ENCODE measurements around the gene DAB2IP.

The DAB2IP gene

GRCh38 chr9:121666294-121666693, 14.9 kb downstream of the DAB2IP start:
- no peak for DNase-seq

GRCh38 chr9:121667214-121667613, 15.8 kb downstream of the DAB2IP start:
- DNase-seq: no peak

GRCh38 chr9:121667890-121668289, 16.5 kb downstream of the DAB2IP start:
- DNase-seq: no peak

GRCh38 chr9:121670431-121670830, 19.0 kb downstream of the DAB2IP start:
- no peak for DNase-seq

- no peak for DNase-seq
Observed at GRCh38 chr9:121671612-121672155, 20.2 kb downstream of the DAB2IP start.

GRCh38 chr9:121672213-121672612, 20.8 kb downstream of the DAB2IP start:
- no peak for DNase-seq

- DNase-seq: no peak
Observed at GRCh38 chr9:121672986-121673385, 21.6 kb downstream of the DAB2IP start.

- no peak for DNase-seq
Observed at GRCh38 chr9:121673576-121673975, 22.1 kb downstream of the DAB2IP start.

- no peak for DNase-seq
Observed at GRCh38 chr9:121674017-121674416, 22.6 kb downstream of the DAB2IP start.

GRCh38 chr9:121674952-121675351, 23.5 kb downstream of the DAB2IP start:
- DNase-seq: peak; percentile 53

GRCh38 chr9:121675381-121675780, 23.9 kb downstream of the DAB2IP start:
- DNase-seq: no peak

- no peak for DNase-seq
Observed at GRCh38 chr9:121675969-121676822, 24.8 kb downstream of the DAB2IP start.

- no peak for DNase-seq
Observed at GRCh38 chr9:121676926-121677325, 25.5 kb downstream of the DAB2IP start.

GRCh38 chr9:121678501-121679022, 27.1 kb downstream of the DAB2IP start:
- DNase-seq: no peak

- no peak for DNase-seq
Observed at GRCh38 chr9:121679901-121680635, 28.6 kb downstream of the DAB2IP start.

GRCh38 chr9:121681404-121681803, 30.0 kb downstream of the DAB2IP start:
- no peak for DNase-seq

- no peak for DNase-seq
Observed at GRCh38 chr9:121682201-121682600, 30.8 kb downstream of the DAB2IP start.

GRCh38 chr9:121682926-121683515, 31.6 kb downstream of the DAB2IP start:
- no peak for DNase-seq

GRCh38 chr9:121683652-121684051, 32.2 kb downstream of the DAB2IP start:
- DNase-seq: no peak

- no peak for DNase-seq
Observed at GRCh38 chr9:121684381-121685145, 33.1 kb downstream of the DAB2IP start.

GRCh38 chr9:121685146-121685794, 33.8 kb downstream of the DAB2IP start:
- no peak for DNase-seq
